ENCODE results near the gene KIAA1755.

KIAA1755 gene

GRCh38 chr20:38238829-38239228, 21.7 kb downstream of the KIAA1755 start:
- DNase-seq: no peak

- no peak for DNase-seq
Measured at GRCh38 chr20:38237381-38237780, 23.2 kb downstream of the KIAA1755 start.

GRCh38 chr20:38231531-38232121, 28.9 kb downstream of the KIAA1755 start:
- DNase-seq: no peak

GRCh38 chr20:38230957-38231526, 29.5 kb downstream of the KIAA1755 start:
- no peak for DNase-seq

GRCh38 chr20:38230253-38230551, 30.3 kb downstream of the KIAA1755 start:
- no peak for DNase-seq

GRCh38 chr20:38229376-38230252, 30.9 kb downstream of the KIAA1755 start:
- DNase-seq: no peak

GRCh38 chr20:38228436-38228835, 32.1 kb downstream of the KIAA1755 start:
- no peak for DNase-seq

- no peak for DNase-seq
Measured at GRCh38 chr20:38227420-38228360, 32.8 kb downstream of the KIAA1755 start.

GRCh38 chr20:38226553-38226952, 34.0 kb downstream of the KIAA1755 start:
- DNase-seq: no peak

- DNase-seq: no peak
Measured at GRCh38 chr20:38225900-38226263, 34.7 kb downstream of the KIAA1755 start.

GRCh38 chr20:38225240-38225899, 35.2 kb downstream of the KIAA1755 start:
- DNase-seq: no peak

GRCh38 chr20:38224531-38224930, 36.0 kb downstream of the KIAA1755 start:
- no peak for DNase-seq

- DNase-seq: no peak
Measured at GRCh38 chr20:38223743-38224100, 36.8 kb downstream of the KIAA1755 start.

- DNase-seq: no peak
Measured at GRCh38 chr20:38222923-38223742, 37.4 kb downstream of the KIAA1755 start.

GRCh38 chr20:38222231-38222922, 38.2 kb downstream of the KIAA1755 start:
- DNase-seq: peak; percentile 23

- DNase-seq: peak; percentile 40
Measured at GRCh38 chr20:38221119-38221589, 39.4 kb downstream of the KIAA1755 start.

- no peak for DNase-seq
Measured at GRCh38 chr20:38220587-38221118, 39.9 kb downstream of the KIAA1755 start.

GRCh38 chr20:38219006-38219950, 41.3 kb downstream of the KIAA1755 start:
- DNase-seq: no peak

- DNase-seq: no peak
Measured at GRCh38 chr20:38218566-38218885, 42.0 kb downstream of the KIAA1755 start.
